Neural crest cell (in vitro differentiated cells): Measurements from ENCODE around the gene MAPK12. TPM values are rescaled to one million over a fixed set of nuclear protein-coding genes. Genes with fewer than 3 reads are reported as not detected.

Experiments used
- DNase-seq: peaks from one replicate; pipeline ENCODE4 v3.0.0; 2021; ENCODE audit warnings: low read depth, mixed read lengths, low spot score
- H3K27ac Mint-ChIP-seq: one replicate; pipeline ENCODE4 v1.8.0; 2021; ENCODE audit warnings: mild to moderate bottlenecking, mixed read lengths; ENCODE audit not compliant: unreplicated experiment
- H3K27me3 Mint-ChIP-seq: 2 replicates; pipeline ENCODE4 v1.8.0; 2021; ENCODE audit warnings: low read depth, mild to moderate bottlenecking, mixed read lengths
- H3K36me3 Mint-ChIP-seq: 2 replicates; pipeline ENCODE4 v1.8.0; 2021; ENCODE audit warnings: low read depth, mild to moderate bottlenecking, mixed read lengths
- H3K4me1 Mint-ChIP-seq: 2 replicates; pipeline ENCODE4 v1.8.0; 2021; ENCODE audit warnings: mixed read lengths
- H3K4me3 Mint-ChIP-seq: one replicate; pipeline ENCODE4 v1.8.0; 2021; ENCODE audit warnings: mild to moderate bottlenecking, mixed read lengths
- H3K9me3 Mint-ChIP-seq: 2 replicates; pipeline ENCODE4 v1.8.0; 2021; ENCODE audit warnings: mixed read lengths
- CTCF ChIP-seq: fragments of 200-600 bp; sonication (generic); conservative IDR thresholded peaks from 2 replicates; pipeline ENCODE4 v1.5.0; 2021; ENCODE audit warnings: antibody characterized with exemption, mild to moderate bottlenecking
- total RNA-seq: library from RNA; stranded (reverse); gene quantifications from 2 replicates; pipeline ENCODE4 v1.2.1, GENCODE V29; 2021

The MAPK12 gene
- total RNA-seq, 1 donor from 2014 or later = 46.5 TPM

- Mint-ChIP-seq H3K36me3 (no peaks in the 10 kb centered on the region), H3K4me1 (peaks cover 5% of the 10 kb centered on the region), H3K4me3 (peak overlapping the region; percentile 47), H3K9me3 (no peaks in the 10 kb centered on the region), H3K27me3 (no peaks in the 10 kb centered on the region), H3K27ac (no peak overlapping the region)
- TF ChIP-seq CTCF = no peak
- no peak for DNase-seq
Observed at GRCh38 chr22:50260434-50260800, 1.1 kb downstream of the MAPK12 start.

- no peaks in the 10 kb centered on the region for H3K36me3 Mint-ChIP-seq
- no peaks in the 10 kb centered on the region for H3K27me3 Mint-ChIP-seq
- no peak for DNase-seq
- no peak for TF ChIP-seq CTCF
- no peaks in the 10 kb centered on the region for H3K9me3 Mint-ChIP-seq
- no peak overlapping the region for H3K27ac Mint-ChIP-seq
- H3K4me1 Mint-ChIP-seq = peaks cover 5% of the 10 kb centered on the region
- H3K4me3 Mint-ChIP-seq = peak overlapping the region; percentile 71
Observed at GRCh38 chr22:50259302-50259701, 2.2 kb downstream of the MAPK12 start.

- Mint-ChIP-seq H3K4me1 (peaks cover 5% of the 10 kb centered on the region), H3K4me3 (peak overlapping the region; percentile 71), H3K27ac (no peak overlapping the region), H3K9me3 (no peaks in the 10 kb centered on the region), H3K36me3 (no peaks in the 10 kb centered on the region), H3K27me3 (no peaks in the 10 kb centered on the region)
- no peak for DNase-seq
- TF ChIP-seq CTCF = no peak
Observed at GRCh38 chr22:50258361-50259292, 2.9 kb downstream of the MAPK12 start.

- TF ChIP-seq CTCF = no peak
- Mint-ChIP-seq H3K36me3 (no peaks in the 10 kb centered on the region), H3K4me1 (peaks cover 5% of the 10 kb centered on the region), H3K9me3 (no peaks in the 10 kb centered on the region), H3K27me3 (no peaks in the 10 kb centered on the region), H3K4me3 (no peak overlapping the region), H3K27ac (no peak overlapping the region)
- DNase-seq = no peak
Observed at GRCh38 chr22:50257451-50258360, 3.8 kb downstream of the MAPK12 start.

- no peaks in the 10 kb centered on the region for H3K27me3 Mint-ChIP-seq
- peaks cover 1% of the 10 kb centered on the region for H3K4me1 Mint-ChIP-seq
- no peak for DNase-seq
- no peak overlapping the region for H3K4me3 Mint-ChIP-seq
- no peaks in the 10 kb centered on the region for H3K9me3 Mint-ChIP-seq
- no peak for TF ChIP-seq CTCF
- no peaks in the 10 kb centered on the region for H3K36me3 Mint-ChIP-seq
- no peak overlapping the region for H3K27ac Mint-ChIP-seq
Observed at GRCh38 chr22:50257041-50257440, 4.4 kb downstream of the MAPK12 start.
